T-cell (primary cell): Measurements from ENCODE around the gene CMTM7. TPM values are rescaled to one million over a fixed set of nuclear protein-coding genes. Genes with fewer than 3 reads are reported as not detected.

Experiments
- ATAC-seq, 4 experiments: fragments of 200-7000 bp in 3 of 4; fragments of 150-1000 bp in 1 of 4; cut with Tn5 transposase; replicated peaks in 1 of 4; 1 replicate in 3 of 4; 2 replicates in 1 of 4; pipeline ENCODE4 v1.10.0; 2021; ENCODE audit warnings: moderate library complexity in 3 of 4, mild to moderate bottlenecking in 2 of 4, moderate number of reproducible peaks in 1 of 4
- CTCF ChIA-PET, 2 donors: fragments of 300-600 bp; sonication (Branson Sonifier 250); formaldehyde crosslinking; loops; one replicate each; lab custom pipeline; 2022; ENCODE audit warnings: antibody characterized with exemption in 2 of 2; lab: Charles Lee
- POLR2A ChIA-PET, 2 donors: fragments of 300-600 bp; sonication (Branson Sonifier 250); formaldehyde crosslinking; loops; one replicate each; lab custom pipeline; 2022; ENCODE audit warnings: antibody characterized with exemption in 2 of 2; lab: Charles Lee
- DNase-seq, 35 experiments: peaks; one replicate each; pipeline versions ENCODE4 v3.0.0 to v3.0.0-alpha.2; 2013 to 2023
- H3K27ac ChIP-seq: one replicate; pipeline ENCODE4 v1.5.1; 2013; ENCODE audit warnings: low read length
- H3K27me3 ChIP-seq, 2 experiments: replicated peaks in 1 of 2; 1 replicate in 1 of 2; 2 replicates in 1 of 2; pipeline versions ENCODE4 v1.6.1 to v1.7.0; 2013; ENCODE audit warnings: low read length in 1 of 2, mixed read lengths in 1 of 2; ENCODE audit not compliant: control insufficient read depth in 2 of 2, insufficient read depth in 2 of 2; ENCODE audit errors: extremely low read depth in 1 of 2
- H3K36me3 ChIP-seq, 2 donors: 1 replicate in 1 of 2; 2 replicates in 1 of 2; pipeline versions ENCODE4 v1.6.1 to v1.7.0; 2013; ENCODE audit warnings: low read length in 1 of 2; ENCODE audit not compliant: control insufficient read depth in 2 of 2, insufficient read depth in 1 of 2; ENCODE audit errors: extremely low read depth in 1 of 2
- H3K4me1 ChIP-seq, 2 experiments: 1 replicate in 1 of 2; 2 replicates in 1 of 2; pipeline versions ENCODE4 v1.6.1 to v1.7.0; 2013; ENCODE audit warnings: low read length in 2 of 2, mixed read lengths in 1 of 2; ENCODE audit not compliant: insufficient read depth in 2 of 2, control insufficient read depth in 1 of 2; ENCODE audit errors: extremely low read depth in 1 of 2
- H3K4me3 ChIP-seq, 2 donors: 1 replicate in 1 of 2; 2 replicates in 1 of 2; pipeline versions ENCODE4 v1.5.1 to v1.7.0; 2013; ENCODE audit warnings: mild to moderate bottlenecking in 2 of 2, low read length in 1 of 2, moderate library complexity in 1 of 2; ENCODE audit not compliant: control insufficient read depth in 1 of 2; ENCODE audit errors: extremely low read depth in 1 of 2
- H3K9me3 ChIP-seq: 2 replicates; pipeline ENCODE4 v1.7.0; 2013
- H3K27ac Mint-ChIP-seq, 2 donors: one replicate each; pipeline ENCODE4 v1.8.0; 2020 to 2021; ENCODE audit warnings: mild to moderate bottlenecking in 2 of 2, mixed read lengths in 2 of 2
- H3K27me3 Mint-ChIP-seq, 2 donors: one replicate each; pipeline ENCODE4 v1.8.0; 2021 to 2022; ENCODE audit warnings: mixed read lengths in 2 of 2
- H3K36me3 Mint-ChIP-seq: one replicate; pipeline ENCODE4 v1.8.0; 2021; ENCODE audit warnings: mixed read lengths
- H3K4me1 Mint-ChIP-seq, 3 donors: one replicate each; pipeline ENCODE4 v1.8.0; 2020 to 2022; ENCODE audit warnings: mixed read lengths in 3 of 3, mild to moderate bottlenecking in 1 of 3
- H3K4me3 Mint-ChIP-seq, 3 donors: one replicate each; pipeline ENCODE4 v1.8.0; 2020 to 2022; ENCODE audit warnings: mild to moderate bottlenecking in 3 of 3, mixed read lengths in 3 of 3, moderate library complexity in 3 of 3
- H3K9me3 Mint-ChIP-seq, 3 donors: one replicate each; pipeline ENCODE4 v1.8.0; 2020 to 2022; ENCODE audit warnings: mixed read lengths in 3 of 3
- WGBS: methylation state at CpG from one replicate; pipeline ENCODE4 v1.1.5; 2013; ENCODE audit warnings: missing lambda C conversion rate; ENCODE audit not compliant: insufficient coverage; 5-methylcytosine and 5-hydroxymethylcytosine counted together
- total RNA-seq, 35 experiments: library from RNA in 6 of 35; stranded (reverse) in 6 of 35; fragments of 120-200 nt in 1 of 35; gene quantifications; one replicate each; pipeline versions ENCODE4 v1.2.1 to v1.2.4 and lab custom pipeline; 2013 to 2026

Gene CMTM7
- total RNA-seq, 5 donors from 2014 or later (not counting 1 experiment from before 2014, with no cell fraction given): 40.7 to 56.7 (median 47.8) TPM

DNA sequence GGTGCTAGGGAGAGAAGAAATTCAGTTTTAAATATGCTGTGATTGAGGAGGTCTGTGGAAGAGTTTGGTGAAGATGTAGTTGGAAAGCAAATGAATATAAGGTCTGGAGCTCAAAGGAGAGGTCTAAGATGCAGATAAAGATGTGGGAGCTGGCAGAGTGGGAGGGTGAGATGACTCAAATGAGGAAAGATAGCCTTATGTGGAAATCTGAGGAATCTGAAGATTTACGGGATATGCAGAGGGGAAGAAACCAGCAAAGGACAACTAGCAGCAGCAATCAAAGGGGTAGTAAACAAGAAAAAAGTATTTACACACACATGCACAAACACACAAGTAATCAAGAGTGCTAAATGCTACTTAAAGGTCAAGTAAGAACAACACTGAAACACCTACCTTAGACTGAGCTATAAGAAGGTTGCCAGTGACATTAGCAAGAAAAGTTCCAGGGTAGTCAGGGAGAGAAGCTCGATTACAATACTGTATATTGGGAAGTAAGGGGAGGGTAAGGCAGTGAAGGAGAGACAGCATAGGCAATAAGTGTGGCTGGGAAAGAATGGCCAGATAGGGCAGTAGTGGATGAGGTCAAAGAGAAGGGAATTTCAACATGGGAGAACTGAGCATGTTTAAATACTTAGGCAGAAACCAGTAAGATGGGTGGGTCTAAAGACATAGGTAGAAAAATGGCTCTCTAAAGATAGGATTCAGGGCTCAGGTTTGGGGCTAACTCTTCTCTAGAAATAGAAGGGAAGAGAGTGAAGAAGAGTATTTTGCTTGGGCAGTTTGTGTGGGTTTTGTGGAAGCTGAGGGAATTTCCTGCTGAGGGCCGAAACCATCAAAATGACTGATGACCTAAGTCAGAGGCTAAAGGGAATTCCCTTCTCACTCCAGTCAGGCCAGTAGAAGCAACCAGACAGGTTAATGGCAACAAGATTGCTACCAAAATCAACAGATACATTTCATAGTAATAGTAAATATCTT is 102.1 kb downstream of the CMTM7 start:
- Histone ChIP-seq H3K36me3 (peaks cover 0 to 11% of the 10 kb centered on the region in 2 donors), H3K4me1 (peaks cover 4% of the 10 kb centered on the region in 2 experiments), H3K4me3 (no peak overlapping the region), H3K9me3 (no peaks in the 10 kb centered on the region), H3K27me3 (no peaks in the 10 kb centered on the region), H3K27ac (no peak overlapping the region)
- CTCF ChIA-PET: interaction anchor here in 1 of 2 donors (0.6 to 1.0 kb wide), 3 partner anchors 9 to 38 kb away, joined by 3 to 4 read pairs (median 3); no protein-coding TSS in a partner anchor
- no peak overlapping the region for H3K27ac Mint-ChIP-seq
- peaks cover 26 to 30% (median 27%) of the 10 kb centered on the region in 3 donors for H3K4me1 Mint-ChIP-seq
- 45% methylated on average over 1 of the region's 3 CpGs for WGBS
- ATAC-seq (no peak), DNase-seq (no peak)
- no peak overlapping the region for H3K4me3 Mint-ChIP-seq
- H3K9me3 Mint-ChIP-seq: no peaks in the 10 kb centered on the region
- POLR2A ChIA-PET: no interaction called here
- H3K36me3 Mint-ChIP-seq: peaks cover 16% of the 10 kb centered on the region
- H3K27me3 Mint-ChIP-seq: no peaks in the 10 kb centered on the region

GRCh38 chr3:32495085-32495484 is 103.4 kb downstream of the CMTM7 start:
- ChIA-PET POLR2A (no interaction called here), CTCF (no interaction called here)
- DNase-seq (no peak), ATAC-seq (no peak)
- Histone ChIP-seq H3K4me1 (peaks cover 4% of the 10 kb centered on the region in 2 experiments), H3K36me3 (peaks cover 0 to 12% of the 10 kb centered on the region in 2 donors), H3K27ac (no peak overlapping the region), H3K4me3 (no peak overlapping the region), H3K27me3 (no peaks in the 10 kb centered on the region), H3K9me3 (no peaks in the 10 kb centered on the region)
- Mint-ChIP-seq H3K27ac (no peak overlapping the region), H3K9me3 (no peaks in the 10 kb centered on the region), H3K27me3 (no peaks in the 10 kb centered on the region), H3K4me3 (no peak overlapping the region), H3K4me1 (peaks cover 36 to 39% (median 36%) of the 10 kb centered on the region in 3 donors), H3K36me3 (peaks cover 19% of the 10 kb centered on the region)

- Histone ChIP-seq H3K4me1 (peaks cover 5 to 8% of the 10 kb centered on the region in 2 experiments), H3K36me3 (peaks cover 0 to 11% of the 10 kb centered on the region in 2 donors), H3K4me3 (no peak overlapping the region), H3K9me3 (no peaks in the 10 kb centered on the region), H3K27ac (no peak overlapping the region), H3K27me3 (no peaks in the 10 kb centered on the region)
- no peak for DNase-seq
- ChIA-PET CTCF (interaction anchor here in 1 of 2 donors (0.9 to 1.1 kb wide), 2 partner anchors 15 to 120 kb away, joined by 4 to 5 read pairs; no protein-coding TSS in a partner anchor), POLR2A (interaction anchor here in 1 of 2 donors (1.3 kb wide), 1 partner anchor 11 kb away, joined by 5 read pairs; no protein-coding TSS in a partner anchor)
- Mint-ChIP-seq H3K36me3 (peaks cover 19% of the 10 kb centered on the region), H3K4me1 (peaks cover 41 to 44% (median 41%) of the 10 kb centered on the region in 3 donors), H3K4me3 (no peak overlapping the region), H3K27ac (no peak overlapping the region), H3K9me3 (no peaks in the 10 kb centered on the region), H3K27me3 (no peaks in the 10 kb centered on the region)
- WGBS: no CpG with 5 or more reads among the region's 2 CpGs
- ATAC-seq: no peak
These were observed 104.0 kb downstream of the CMTM7 start for GRCh38 chr3:32495609-32496008.

DNA sequence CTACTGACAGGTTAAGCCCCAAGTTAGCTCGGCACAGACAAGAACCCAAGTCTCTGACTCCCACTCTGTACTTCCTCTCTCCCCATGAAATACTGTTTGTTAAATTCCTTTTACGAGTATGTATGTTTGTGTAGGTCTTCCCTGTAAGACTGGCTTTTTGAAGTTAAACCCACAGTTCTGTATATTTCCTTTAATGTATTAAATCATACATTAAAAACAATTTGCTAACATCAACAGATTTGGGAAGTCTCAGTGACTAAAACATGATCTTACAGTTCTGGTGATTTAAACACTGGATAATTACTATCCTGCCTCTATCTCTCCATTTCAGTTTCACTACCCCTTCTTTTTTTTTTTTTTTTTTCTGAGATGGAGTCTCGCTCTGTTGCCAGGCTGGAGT is 106.6 kb downstream of the CMTM7 start:
- Histone ChIP-seq H3K9me3 (no peaks in the 10 kb centered on the region), H3K4me1 (peaks cover 14 to 15% of the 10 kb centered on the region in 2 experiments), H3K36me3 (peaks cover 0 to 6% of the 10 kb centered on the region in 2 donors), H3K27ac (no peak overlapping the region), H3K27me3 (no peaks in the 10 kb centered on the region), H3K4me3 (no peak overlapping the region)
- CTCF ChIA-PET: interaction anchor here (0.5 to 1.0 kb wide), 4 partner anchors 9 to 446 kb away, joined by 3 to 6 read pairs (median 4); no protein-coding TSS in a partner anchor
- DNase-seq: no peak
- no peak for ATAC-seq
- Mint-ChIP-seq H3K27me3 (no peaks in the 10 kb centered on the region), H3K4me1 (peaks cover 57 to 65% (median 64%) of the 10 kb centered on the region in 3 donors), H3K27ac (no peak overlapping the region), H3K4me3 (no peak overlapping the region), H3K9me3 (no peaks in the 10 kb centered on the region), H3K36me3 (peaks cover 19% of the 10 kb centered on the region)
- no CpG with 5 or more reads among the region's 3 CpGs for WGBS
- POLR2A ChIA-PET: interaction anchor here (0.6 to 1.0 kb wide), 5 partner anchors 66 to 933 kb away, joined by 3 to 6 read pairs (median 3); no protein-coding TSS in a partner anchor

GRCh38 chr3:32498992-32499391 is 107.3 kb downstream of the CMTM7 start:
- no peak for ATAC-seq
- CTCF ChIA-PET: interaction anchor here (0.5 to 1.2 kb wide), 5 partner anchors 74 to 445 kb away, joined by 3 to 6 read pairs (median 4); no protein-coding TSS in a partner anchor

GRCh38 chr3:32499585-32499984 is 107.9 kb downstream of the CMTM7 start:
- POLR2A ChIA-PET: interaction anchor here in 1 of 2 donors (0.5 kb wide), 1 partner anchor 10 kb away, joined by 3 read pairs; no protein-coding TSS in a partner anchor
- no CpG with 5 or more reads among the region's 2 CpGs for WGBS

More at GRCh38 chr3:32498992-32499391, 107.3 kb downstream of the CMTM7 start:
- H3K9me3 ChIP-seq: no peaks in the 10 kb centered on the region
- no peaks in the 10 kb centered on the region for H3K9me3 Mint-ChIP-seq
- peaks cover 14 to 15% of the 10 kb centered on the region in 2 experiments for H3K4me1 ChIP-seq
- H3K27me3 Mint-ChIP-seq: no peaks in the 10 kb centered on the region
- H3K4me1 Mint-ChIP-seq: peaks cover 58 to 69% (median 64%) of the 10 kb centered on the region in 3 donors
- POLR2A ChIA-PET: interaction anchor here (0.6 kb wide), 2 partner anchors 66 to 71 kb away, joined by 3 read pairs; no protein-coding TSS in a partner anchor
- peaks cover 0 to 6% of the 10 kb centered on the region in 2 donors for H3K36me3 ChIP-seq
- no peak for DNase-seq
- H3K36me3 Mint-ChIP-seq: peaks cover 19% of the 10 kb centered on the region
- H3K27me3 ChIP-seq: no peaks in the 10 kb centered on the region
- H3K4me3 Mint-ChIP-seq: no peak overlapping the region
- WGBS: no CpG with 5 or more reads among the region's 3 CpGs
- H3K4me3 ChIP-seq: no peak overlapping the region
- H3K27ac ChIP-seq: no peak overlapping the region
- H3K27ac Mint-ChIP-seq: no peak overlapping the region

More at GRCh38 chr3:32499585-32499984, 107.9 kb downstream of the CMTM7 start:
- Mint-ChIP-seq H3K4me1 (peaks cover 58 to 69% (median 64%) of the 10 kb centered on the region in 3 donors), H3K36me3 (peaks cover 19% of the 10 kb centered on the region), H3K27ac (peak overlapping the region in 1 of 2 donors; percentile 31), H3K4me3 (no peak overlapping the region), H3K27me3 (no peaks in the 10 kb centered on the region), H3K9me3 (no peaks in the 10 kb centered on the region)
- CTCF ChIA-PET: interaction anchor here (0.5 to 1.2 kb wide), 4 partner anchors 32 to 184 kb away, joined by 3 to 5 read pairs (median 3); no protein-coding TSS in a partner anchor
- H3K4me3 ChIP-seq: no peak overlapping the region
- H3K27me3 ChIP-seq: no peaks in the 10 kb centered on the region
- DNase-seq (no peak), ATAC-seq (no peak)
- peaks cover 0 to 6% of the 10 kb centered on the region in 2 donors for H3K36me3 ChIP-seq
- H3K27ac ChIP-seq: no peak overlapping the region
- peaks cover 13 to 15% of the 10 kb centered on the region in 2 experiments for H3K4me1 ChIP-seq
- no peaks in the 10 kb centered on the region for H3K9me3 ChIP-seq
